ENCODE measurements around the gene PICALM.
"Not testable (repeated sequence)": the region's sequence is repeated elsewhere in the genome, so short reads cannot be mapped to it uniquely, and the experiment has no call there.

DNA sequence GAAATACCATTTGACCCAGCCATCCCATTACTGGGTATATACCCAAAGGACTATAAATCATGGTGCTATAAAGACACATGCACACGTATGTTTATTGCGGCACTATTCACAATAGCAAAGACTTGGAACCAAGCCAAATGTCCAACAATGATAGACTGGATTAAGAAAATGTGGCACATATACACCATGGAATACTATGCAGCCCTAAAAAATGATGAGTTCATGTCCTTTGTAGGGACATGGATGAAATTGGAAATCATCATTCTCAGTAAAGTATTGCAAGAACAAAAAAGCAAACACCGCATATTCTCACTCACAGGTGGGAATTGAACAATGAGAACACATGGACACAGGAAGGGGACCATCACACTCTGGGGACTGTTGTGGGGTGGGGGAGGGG, 37.1 kb upstream of the PICALM start:
- not testable (repeated sequence) for TF ChIP-seq CTCF, POLR2A (IDR thresholded peaks at IDR 0.05)

Data from adrenal gland (tissue), 5 donors.